Stimulated activated CD8-positive, alpha-beta memory T cell treated with anti-CD3 and anti-CD28 coated beads, Interleukin-12 subunit alpha, Interleukin-12 subunit beta, amount 100 ng/mL, for 24 hours (primary cell): ENCODE results near the gene CSNK1G2.

Experiments used
- DNase-seq: peaks from one replicate; pipeline ENCODE4 v3.0.0-alpha.2; 2020; ENCODE audit errors: extremely low read depth

CSNK1G2 gene

DNA sequence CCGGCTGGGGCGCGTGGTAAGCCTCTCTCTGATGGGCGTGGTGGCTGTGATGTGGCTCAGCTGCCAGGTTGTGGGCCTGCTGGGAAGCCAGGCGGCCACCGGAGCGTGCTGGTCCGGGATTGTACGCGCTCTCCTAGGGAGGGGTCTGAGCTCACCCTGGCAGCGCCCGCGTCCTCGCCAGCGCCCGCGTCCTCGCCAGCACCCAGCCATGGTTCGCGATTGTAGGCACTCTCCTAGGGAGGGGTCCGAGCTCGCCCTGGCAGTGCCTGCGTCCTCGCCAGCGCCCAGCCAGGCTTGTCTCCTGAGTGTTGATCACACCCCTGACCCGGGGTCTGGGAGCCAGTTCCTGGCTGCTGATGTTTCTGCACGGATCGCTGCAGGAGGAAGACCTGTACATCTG is 22.0 kb upstream of the CSNK1G2 start:
- DNase-seq, result no peak

DNA sequence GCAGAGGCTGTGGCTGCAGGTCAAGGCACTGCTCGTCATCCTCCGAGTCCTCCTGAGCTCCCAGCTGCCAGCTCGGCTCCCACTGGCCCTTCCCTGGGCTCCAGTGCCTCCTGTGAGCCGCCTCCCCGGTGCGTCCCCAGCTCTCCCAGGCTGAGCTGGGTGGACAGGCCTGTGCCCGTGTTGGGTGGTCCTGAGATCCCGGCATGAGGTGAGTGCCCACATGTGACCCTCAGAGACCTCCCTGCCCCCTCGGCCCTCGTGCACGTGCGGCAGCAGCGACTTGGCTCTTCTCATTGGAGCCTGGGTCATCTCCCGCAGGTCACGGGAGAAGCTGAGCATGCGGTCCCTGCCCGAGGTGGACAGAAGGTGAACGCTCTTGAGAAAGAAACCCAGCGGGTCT is 20.3 kb upstream of the CSNK1G2 start:
- no peak for DNase-seq

DNA sequence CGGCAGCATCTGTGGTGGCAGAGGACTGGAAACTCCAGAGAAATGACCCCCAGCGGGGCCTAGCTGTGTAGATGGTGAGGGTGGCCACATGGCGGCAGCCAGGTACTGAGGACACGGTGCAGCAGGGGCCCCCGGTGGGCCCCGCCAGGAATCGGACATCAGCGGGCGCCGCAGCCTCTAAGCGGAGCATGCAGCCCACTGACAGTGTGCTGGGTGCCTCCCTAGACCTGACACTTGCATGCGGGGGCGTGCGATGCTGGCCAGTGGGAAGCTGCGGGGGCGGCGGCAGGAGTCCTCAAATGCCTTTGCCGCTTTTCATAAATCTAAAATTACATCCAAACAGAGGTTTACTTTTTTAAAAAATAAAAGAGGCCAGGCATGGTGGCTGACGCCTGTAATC is 19.6 kb upstream of the CSNK1G2 start:
- no peak for DNase-seq

DNA sequence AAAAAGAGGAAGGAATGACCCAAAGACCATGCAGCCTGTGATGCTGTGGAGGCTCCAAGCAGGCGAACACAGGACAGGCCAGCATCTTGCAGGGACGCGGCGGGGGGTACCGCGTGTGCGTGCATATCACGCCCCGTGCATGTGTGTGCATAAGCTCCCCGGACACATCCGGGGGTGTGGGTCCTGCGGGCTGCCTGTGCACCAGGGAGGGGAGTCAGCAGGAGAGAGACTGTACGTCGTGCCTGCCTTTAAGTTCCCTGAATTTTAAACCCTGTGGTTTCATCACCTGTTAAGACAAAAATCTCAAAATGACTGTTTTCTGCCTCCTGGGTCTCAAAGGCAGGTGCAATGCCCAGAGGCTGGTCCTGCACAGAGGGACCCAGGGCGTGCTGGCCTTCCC is 19.1 kb upstream of the CSNK1G2 start:
- no peak for DNase-seq

DNA sequence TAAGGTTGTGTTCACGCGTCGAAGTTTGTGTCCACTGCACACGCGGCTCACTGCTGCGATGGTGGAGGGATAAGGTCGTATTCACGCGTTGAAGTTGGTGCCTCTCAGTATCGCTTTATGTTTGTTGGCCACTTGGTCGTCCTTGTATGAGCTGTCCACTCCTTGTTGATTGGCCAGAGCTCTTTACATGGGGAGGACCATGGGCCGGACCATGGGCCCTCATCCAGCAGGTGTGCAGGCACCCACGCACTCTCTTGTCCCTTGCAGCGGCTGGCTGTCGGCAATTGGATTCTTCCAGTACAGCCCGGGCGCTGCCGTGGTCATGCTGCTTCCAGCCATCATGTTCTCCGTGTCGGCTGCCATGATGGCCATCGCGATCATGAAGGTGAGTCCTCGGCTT is 18.2 kb upstream of the CSNK1G2 start:
- no peak for DNase-seq

GRCh38 chr19:1923319-1923718 is 17.7 kb upstream of the CSNK1G2 start:
- DNase-seq, result no peak

- DNase-seq, result no peak
Observed at GRCh38 chr19:1924320-1924961, 16.5 kb upstream of the CSNK1G2 start.

DNA sequence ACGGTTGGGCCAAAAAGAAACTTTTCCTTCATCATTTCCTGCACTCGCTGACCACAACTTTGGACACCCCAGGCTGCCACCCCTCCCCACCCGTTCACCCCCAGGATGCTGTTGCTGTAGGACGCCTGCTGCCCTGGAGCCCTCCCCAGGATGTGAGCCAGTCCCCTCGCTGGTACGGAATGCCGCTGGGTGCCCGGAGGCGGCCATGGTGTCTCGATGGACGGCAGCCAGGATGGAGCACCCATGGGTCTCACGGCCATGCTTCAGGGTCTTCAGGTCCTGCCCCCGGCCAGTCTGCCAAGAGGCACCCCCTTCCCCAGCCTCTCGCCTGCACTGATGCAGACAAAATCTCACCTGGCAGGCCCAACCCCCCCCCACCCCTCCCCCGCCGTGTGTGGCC is 15.4 kb upstream of the CSNK1G2 start:
- no peak for DNase-seq

GRCh38 chr19:1929021-1929742 is 11.8 kb upstream of the CSNK1G2 start:
- peak; percentile 48 for DNase-seq

DNA sequence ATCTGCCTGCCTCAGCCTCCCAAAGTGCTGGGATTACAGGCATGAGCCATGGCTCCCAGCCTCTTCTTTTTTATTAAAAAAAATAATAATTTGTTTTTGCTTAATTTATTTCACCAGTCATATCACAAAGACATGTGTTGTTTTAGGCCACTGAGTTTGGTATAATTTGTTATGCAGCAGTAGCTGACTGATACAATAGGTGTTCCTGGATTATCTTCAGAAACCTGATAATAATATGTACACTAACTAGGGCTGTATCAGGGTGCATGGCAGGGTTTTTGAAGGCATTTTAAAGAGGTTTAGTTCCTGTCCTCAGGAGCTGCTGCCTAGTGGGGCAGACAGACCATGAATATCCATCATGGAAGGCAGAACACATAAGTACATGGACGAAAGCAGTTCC is 9.5 kb upstream of the CSNK1G2 start:
- no peak for DNase-seq

GRCh38 chr19:1932395-1932794 is 8.6 kb upstream of the CSNK1G2 start:
- DNase-seq, result no peak

DNA sequence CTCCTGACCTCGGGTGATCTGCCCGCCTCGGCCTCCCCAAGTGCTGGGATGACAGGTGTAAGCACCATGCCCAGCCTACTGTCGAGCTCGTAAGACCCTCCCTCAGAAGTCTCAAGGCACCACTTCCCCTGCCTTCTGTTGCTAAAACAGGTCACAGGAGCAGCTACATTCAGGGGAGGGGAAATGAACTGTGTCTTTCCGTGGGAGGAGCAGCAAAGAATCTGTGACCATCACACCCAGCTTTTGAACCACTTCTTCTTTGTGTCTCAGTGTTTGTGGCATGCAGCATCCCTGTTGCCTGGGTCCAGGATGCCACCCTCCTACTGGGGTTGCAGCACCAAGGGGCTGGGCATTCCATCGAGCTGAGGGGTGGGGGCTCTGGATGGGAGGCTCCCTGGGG is 7.7 kb upstream of the CSNK1G2 start:
- no peak for DNase-seq

DNA sequence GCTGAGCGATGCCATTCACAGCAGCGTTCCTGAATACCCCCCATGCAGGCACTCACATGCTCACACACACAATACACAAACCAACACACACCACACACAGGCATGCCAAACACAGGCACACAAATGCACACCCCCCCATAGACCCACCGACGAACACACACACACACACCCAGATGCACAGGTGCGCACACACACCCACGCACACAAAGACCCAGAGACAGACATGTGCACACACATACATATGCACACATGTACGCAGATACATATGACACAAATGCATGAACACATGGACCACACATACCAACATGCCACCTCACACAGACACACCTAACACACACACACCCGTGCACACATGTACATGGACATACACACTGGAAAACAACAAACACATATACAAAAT is 7.0 kb upstream of the CSNK1G2 start:
- DNase-seq, result no peak

DNA sequence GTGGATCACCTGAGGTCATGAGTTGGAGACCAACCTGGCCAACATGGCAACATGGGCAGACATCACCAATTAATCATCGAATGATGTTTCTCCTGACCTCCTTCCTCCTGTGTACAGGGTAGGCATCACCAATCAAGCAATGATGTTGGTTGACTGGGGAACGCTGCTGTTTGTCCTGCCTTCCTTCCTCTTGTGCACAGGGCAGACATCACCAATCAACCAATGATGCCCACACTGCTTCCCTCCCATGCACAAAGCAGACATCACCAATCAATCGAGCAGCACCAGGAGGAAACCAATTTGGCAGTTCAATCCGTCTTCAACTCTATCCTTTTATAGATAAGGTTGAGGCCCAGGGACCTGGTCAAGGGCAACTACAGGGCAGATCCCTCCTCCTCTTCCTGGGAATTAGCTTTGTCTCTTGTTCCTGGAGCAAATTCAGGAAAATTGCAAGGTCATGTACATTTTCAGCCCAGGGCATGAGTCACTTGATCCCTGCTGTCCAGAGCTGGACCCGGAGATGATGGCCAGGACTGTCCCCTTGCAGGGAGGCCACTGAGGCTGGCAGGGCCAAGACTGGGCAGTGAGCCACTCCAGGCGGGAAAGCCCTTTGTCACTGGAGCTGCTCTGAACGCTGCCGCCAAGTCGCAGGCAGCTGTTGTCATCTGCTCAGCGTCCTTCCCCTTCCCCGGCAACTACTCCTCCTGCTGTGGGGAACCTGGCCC is 5.3 kb upstream of the CSNK1G2 start:
- DNase-seq, result no peak

DNA sequence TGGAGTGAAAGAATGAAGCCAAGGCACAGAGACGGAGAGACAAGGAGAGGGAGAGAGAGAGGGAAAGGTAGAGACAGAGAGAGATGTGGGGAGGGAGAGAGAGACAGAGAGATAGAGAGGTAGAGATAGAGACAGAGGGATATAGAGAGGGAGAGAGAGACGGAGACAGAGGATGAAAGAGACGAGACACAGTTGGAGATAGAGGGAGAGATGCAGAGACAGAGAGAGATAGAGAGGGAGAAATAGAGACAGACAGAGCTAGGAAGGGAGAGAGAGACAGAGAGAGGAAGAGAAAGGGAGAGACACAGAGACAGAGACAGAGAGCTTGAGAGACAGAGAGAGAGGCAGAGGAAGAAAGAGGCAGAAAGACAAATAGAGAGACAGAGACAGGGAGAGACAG is 4.5 kb upstream of the CSNK1G2 start:
- no peak for DNase-seq

- no peak for DNase-seq
Observed at GRCh38 chr19:1936916-1937610, 3.9 kb upstream of the CSNK1G2 start.

DNA sequence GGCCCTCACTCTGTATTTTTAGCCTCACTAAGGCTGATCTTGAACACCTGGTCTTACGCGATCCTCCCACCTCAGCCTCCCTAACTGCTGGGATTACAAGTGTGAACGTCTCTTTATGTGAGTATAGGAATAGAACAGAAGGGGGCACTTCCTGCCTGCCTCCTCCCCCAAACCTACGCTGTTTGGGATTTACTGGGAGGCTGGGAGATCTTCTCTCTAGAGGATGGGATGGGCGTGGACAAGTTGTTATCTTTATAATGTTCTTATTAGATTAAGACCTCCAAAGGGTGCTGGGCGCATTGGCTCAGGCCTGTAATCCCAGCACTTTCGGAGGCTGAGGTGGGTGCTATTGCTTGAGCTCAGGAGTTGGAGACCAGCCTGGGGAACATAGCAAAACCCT is 2.9 kb upstream of the CSNK1G2 start:
- no peak for DNase-seq

- peak; percentile 48 for DNase-seq
Observed at GRCh38 chr19:1942078-1942933, 1.3 kb downstream of the CSNK1G2 start.

DNA sequence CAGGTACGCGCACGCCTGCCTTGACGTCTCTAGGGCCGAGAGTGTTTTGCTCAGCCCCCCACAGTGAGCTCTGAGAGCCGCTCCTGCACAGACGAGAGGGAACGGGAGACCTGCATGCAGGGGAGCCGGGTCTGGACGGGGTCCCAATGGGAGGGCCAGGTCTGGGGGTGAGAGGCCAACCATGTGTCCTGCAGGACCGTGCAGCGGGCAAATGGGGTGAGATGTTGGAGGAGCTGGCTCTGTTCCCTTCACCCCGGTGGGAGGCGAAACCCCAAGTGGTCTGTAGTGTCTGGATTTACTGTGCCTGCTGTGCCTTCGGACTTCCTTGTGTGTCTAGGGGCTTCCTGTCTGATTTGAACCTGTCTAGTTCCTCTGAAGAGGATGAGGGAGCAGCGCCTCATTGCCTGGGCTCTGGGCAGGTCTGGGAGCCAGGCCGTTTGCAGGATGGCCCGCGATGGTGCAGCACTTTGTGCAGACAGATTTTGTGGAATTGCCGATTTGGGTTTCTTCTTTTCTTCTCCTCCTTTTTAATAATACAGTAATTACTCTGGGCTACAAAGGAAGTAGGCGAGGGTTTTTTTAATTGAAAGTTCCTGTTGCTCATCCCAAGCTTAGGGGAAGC is 2.1 kb downstream of the CSNK1G2 start:
- DNase-seq, result no peak

GRCh38 chr19:1943661-1944087 is 2.7 kb downstream of the CSNK1G2 start:
- no peak for DNase-seq
